Ishikawa (cell line): ENCODE data around the gene SMYD2.

Experiments used
- CEBPB ChIP-seq: IDR thresholded peaks from 2 replicates; pipeline ENCODE4 v1.6.1; 2012
- CREB1 ChIP-seq: IDR thresholded peaks from 2 replicates; pipeline ENCODE4 v1.6.1; 2012; ENCODE audit warnings: low read depth
- EGR1 ChIP-seq: IDR thresholded peaks from 2 replicates; pipeline ENCODE4 v1.6.1; 2012
- EP300 ChIP-seq: IDR thresholded peaks from 2 replicates; pipeline ENCODE4 v1.6.1; 2012; ENCODE audit warnings: borderline replicate concordance
- FOXM1 ChIP-seq: IDR thresholded peaks from 2 replicates; pipeline ENCODE4 v1.6.1; 2012; ENCODE audit warnings: low read depth, borderline replicate concordance
- MAX ChIP-seq: IDR thresholded peaks from 2 replicates; pipeline ENCODE4 v1.6.1; 2012
- NFIC ChIP-seq: IDR thresholded peaks from 2 replicates; pipeline ENCODE4 v1.6.1; 2012
- RAD21 ChIP-seq: IDR thresholded peaks from 2 replicates; pipeline ENCODE4 v1.6.1; 2012; ENCODE audit warnings: low read depth
- REST ChIP-seq: IDR thresholded peaks from 2 replicates; pipeline ENCODE4 v1.6.1; 2012; ENCODE audit warnings: low read depth, mild to moderate bottlenecking
- TAF1 ChIP-seq: IDR thresholded peaks from 2 replicates; pipeline ENCODE4 v1.6.1; 2012; ENCODE audit warnings: low read depth, mild to moderate bottlenecking
- TCF12 ChIP-seq: IDR thresholded peaks from 2 replicates; pipeline ENCODE4 v1.6.1; 2012; ENCODE audit warnings: low read depth
- TEAD4 ChIP-seq: IDR thresholded peaks from 2 replicates; pipeline ENCODE4 v1.6.1; 2012
- USF1 ChIP-seq: IDR thresholded peaks from 2 replicates; pipeline ENCODE4 v1.6.1; 2012
- YY1 ChIP-seq: IDR thresholded peaks from 2 replicates; pipeline ENCODE4 v1.6.1; 2012; ENCODE audit warnings: low read depth
- ZBTB7A ChIP-seq: IDR thresholded peaks from 2 replicates; pipeline ENCODE4 v1.6.1; 2012; ENCODE audit warnings: low read depth

SMYD2 gene

GRCh38 chr1:214364786-214365295 lies 83.9 kb downstream of the SMYD2 start:
- TF ChIP-seq YY1 = no peak
- TF ChIP-seq NFIC = no peak
- no peak for TF ChIP-seq MAX
- no peak for TF ChIP-seq ZBTB7A
- TF ChIP-seq EP300 = no peak
- no peak for TF ChIP-seq TAF1
- no peak for TF ChIP-seq RAD21
- TF ChIP-seq TEAD4 = no peak
- no peak for TF ChIP-seq CREB1
- TF ChIP-seq REST = no peak
- no peak for TF ChIP-seq EGR1
- TF ChIP-seq USF1 = no peak
- no peak for TF ChIP-seq TCF12
- no peak for TF ChIP-seq FOXM1
- no peak for TF ChIP-seq CEBPB

- TF ChIP-seq FOXM1 (no peak), TCF12 (no peak), ZBTB7A (no peak), NFIC (no peak), CEBPB (no peak), TAF1 (no peak), EGR1 (no peak)
Observed at GRCh38 chr1:214367841-214368240, 86.9 kb downstream of the SMYD2 start.

- TF ChIP-seq CREB1 (no peak), ZBTB7A (no peak), EP300 (no peak), MAX (no peak), REST (no peak), YY1 (no peak), TAF1 (no peak), CEBPB (no peak), EGR1 (no peak), FOXM1 (no peak), TCF12 (no peak), NFIC (no peak)
Observed at GRCh38 chr1:214369364-214369763, 88.4 kb downstream of the SMYD2 start.

GRCh38 chr1:214370615-214371014 lies 89.7 kb downstream of the SMYD2 start:
- no peak for TF ChIP-seq EP300

- TF ChIP-seq CREB1 = no peak
- TF ChIP-seq YY1 = no peak
- no peak for TF ChIP-seq MAX
- TF ChIP-seq ZBTB7A = no peak
- TF ChIP-seq RAD21 = no peak
- no peak for TF ChIP-seq CEBPB
- no peak for TF ChIP-seq FOXM1
- no peak for TF ChIP-seq EP300
- no peak for TF ChIP-seq USF1
- TF ChIP-seq TAF1 = no peak
- TF ChIP-seq TCF12 = no peak
- no peak for TF ChIP-seq TEAD4
- TF ChIP-seq EGR1 = no peak
- TF ChIP-seq NFIC = no peak
- no peak for TF ChIP-seq REST
Observed at GRCh38 chr1:214372092-214372491, 91.1 kb downstream of the SMYD2 start.
